CD4-positive, alpha-beta T cell treated with Interleukin-6 for 4 hours (primary cell): ENCODE results near the gene NCOR1.
A peak's percentile ranks its signal among the peaks of the same experiment; 100 is the strongest.
"Not testable (repeated sequence)": the region's sequence is repeated elsewhere in the genome, so short reads cannot be mapped to it uniquely, and the experiment has no call there.

ENCODE experiments used
- DNase-seq: peaks from one replicate; pipeline ENCODE4 v3.0.0-alpha.2; 2020; ENCODE audit warnings: mixed read lengths

The NCOR1 gene

DNA sequence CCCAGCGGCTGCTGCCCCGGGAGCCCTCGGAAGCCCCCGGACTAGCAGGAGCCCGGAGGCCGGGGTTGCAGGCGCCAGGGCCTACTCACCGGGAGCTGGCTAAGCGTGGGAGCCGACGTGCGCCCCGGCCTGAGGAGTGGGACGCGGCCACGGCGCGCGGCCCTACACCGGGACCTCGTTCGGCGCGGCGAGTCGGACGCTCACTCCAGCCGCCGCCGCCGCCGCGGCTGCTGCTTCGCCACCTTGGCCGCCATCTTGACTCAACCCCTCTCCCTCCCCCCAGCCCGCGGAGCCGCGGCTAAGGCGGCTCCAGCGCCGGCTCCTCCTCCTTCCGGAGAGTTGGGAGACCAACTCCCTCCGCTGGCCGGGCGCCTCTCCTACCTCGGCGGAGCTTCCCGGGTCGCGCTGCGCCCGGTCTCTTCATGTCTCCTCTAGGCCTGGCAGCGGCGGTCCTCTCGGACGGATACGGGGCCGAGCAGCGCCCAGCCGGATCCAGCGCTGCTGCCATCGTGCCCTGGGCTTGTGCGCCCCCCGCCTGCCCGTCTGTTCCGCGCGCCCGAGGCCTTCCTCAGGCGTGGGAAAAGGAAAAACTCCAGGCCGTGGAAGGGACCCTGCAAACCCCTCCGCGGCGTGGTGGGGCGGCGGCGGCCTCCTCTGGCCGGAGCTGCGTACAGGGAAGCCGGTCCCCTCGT, at the start of gene NCOR1:
TSS of gene NCOR1 (minus strand) at position 262 of the 692 bp plus-strand sequence. CDS start 20,965 bp downstream, outside the sequence.
- peak; percentile 92 for DNase-seq

- DNase-seq: no peak
These were observed 46.9 kb upstream of the NCOR1 start for GRCh38 chr17:16262201-16262600.

- no peak for DNase-seq
These were observed 45.7 kb upstream of the NCOR1 start for GRCh38 chr17:16261049-16261448.

DNA sequence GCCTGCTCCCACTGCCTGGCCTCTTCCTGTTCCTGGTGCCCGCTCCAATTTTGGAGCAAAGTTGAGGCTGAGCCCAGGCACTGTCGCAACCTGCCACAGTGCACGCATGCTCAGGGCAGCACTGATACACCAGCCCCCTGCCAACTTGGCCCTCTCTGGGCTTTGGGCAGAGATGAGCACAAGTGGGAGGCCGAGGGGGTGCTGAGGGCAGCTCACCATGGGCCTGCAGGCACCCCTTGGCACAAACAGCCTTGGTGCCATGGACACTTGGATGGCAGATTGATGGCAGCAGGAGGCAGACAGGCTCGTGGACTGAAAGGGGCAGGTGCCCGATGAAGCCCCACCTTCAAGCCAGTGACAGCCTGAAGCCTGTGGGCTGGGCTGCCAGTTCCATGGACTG, 44.6 kb upstream of the NCOR1 start:
- DNase-seq: no peak

GRCh38 chr17:16258901-16259300, 43.6 kb upstream of the NCOR1 start:
- DNase-seq: no peak

- DNase-seq: no peak
These were observed 40.2 kb upstream of the NCOR1 start for GRCh38 chr17:16255481-16255921.

GRCh38 chr17:16254773-16255400, 39.6 kb upstream of the NCOR1 start:
- no peak for DNase-seq

- DNase-seq: no peak
These were observed 36.2 kb upstream of the NCOR1 start for GRCh38 chr17:16251556-16251955.

DNA sequence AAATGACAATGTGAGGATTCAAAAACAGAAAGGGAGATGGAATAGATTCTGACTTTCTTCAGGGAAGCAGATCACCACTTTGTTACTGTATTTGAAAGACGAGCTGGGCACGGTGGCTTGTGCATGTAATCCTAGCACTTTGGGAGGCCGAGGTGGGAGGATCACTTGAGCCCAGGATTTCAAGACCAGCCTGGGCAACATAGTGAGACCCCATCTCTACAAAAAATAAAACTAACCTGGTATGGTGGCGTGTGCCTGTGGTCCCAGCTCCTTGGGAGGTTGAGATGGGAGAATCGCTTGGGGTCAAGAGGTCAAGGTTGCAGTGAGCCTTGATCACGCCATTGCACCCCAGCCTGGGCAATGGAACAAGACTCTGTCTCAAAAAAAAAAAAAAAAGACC, 35.7 kb upstream of the NCOR1 start:
- DNase-seq: no peak

DNA sequence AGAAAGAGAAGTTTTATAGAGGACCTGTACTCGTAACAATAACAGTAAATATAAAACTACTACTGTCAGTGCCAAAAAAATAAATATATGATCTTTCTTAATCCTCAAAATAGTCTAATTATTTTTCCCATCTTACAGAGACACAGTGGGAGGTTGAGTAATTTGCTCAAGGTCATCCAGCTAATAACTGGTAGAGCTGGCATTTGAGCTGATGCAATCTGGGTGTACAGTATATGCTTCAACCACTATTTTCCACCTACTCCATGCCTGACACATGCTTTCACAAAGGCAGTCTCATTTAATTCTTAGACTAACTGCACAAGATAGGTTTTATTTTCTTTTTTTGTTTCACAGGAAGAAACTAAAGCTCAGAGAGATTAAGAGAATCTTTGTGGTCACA, 35.3 kb upstream of the NCOR1 start:
- no peak for DNase-seq

DNA sequence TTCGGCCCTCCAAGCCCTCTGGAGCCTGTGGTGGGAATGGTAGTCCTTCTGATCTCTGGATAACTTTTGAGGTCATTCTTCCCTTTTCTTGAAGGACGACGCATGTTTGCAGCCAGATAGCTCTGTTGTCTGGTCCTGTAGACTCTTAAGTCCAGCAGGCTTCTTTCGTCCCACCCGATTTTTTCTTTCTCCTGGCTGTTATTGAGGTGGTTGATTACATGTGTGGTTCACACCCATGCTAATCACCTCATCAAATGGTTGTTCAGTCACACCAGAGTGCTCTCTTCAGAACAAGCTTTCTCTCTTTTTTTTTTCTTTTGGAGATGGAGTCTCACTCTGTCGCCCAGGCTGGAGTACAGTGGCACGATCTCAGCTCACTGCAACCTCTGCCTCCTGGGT, 32.3 kb upstream of the NCOR1 start:
- DNase-seq: no peak

GRCh38 chr17:16243801-16244567, 28.6 kb upstream of the NCOR1 start:
- DNase-seq: no peak

DNA sequence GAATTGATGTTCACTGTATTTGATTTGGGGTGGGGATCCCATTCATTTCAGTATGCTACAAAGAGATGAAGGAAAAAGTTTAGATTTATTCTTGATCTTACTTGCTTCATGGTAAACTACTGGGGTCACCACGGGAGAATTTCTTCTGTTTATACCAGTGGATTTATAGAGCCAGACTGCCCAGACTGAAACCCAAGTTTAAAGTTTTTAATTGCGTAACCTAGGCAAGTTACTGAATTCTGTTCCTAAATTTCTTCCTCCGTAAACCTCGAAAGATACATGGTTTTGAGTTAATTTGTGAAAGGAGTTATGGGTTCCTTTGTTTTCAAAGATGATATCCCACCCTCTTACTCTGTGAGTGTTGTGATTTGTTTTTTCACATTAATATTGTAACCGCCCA, 28.1 kb upstream of the NCOR1 start:
- DNase-seq: no peak

- no peak for DNase-seq
These were observed 26.6 kb upstream of the NCOR1 start for GRCh38 chr17:16241906-16242399.

DNA sequence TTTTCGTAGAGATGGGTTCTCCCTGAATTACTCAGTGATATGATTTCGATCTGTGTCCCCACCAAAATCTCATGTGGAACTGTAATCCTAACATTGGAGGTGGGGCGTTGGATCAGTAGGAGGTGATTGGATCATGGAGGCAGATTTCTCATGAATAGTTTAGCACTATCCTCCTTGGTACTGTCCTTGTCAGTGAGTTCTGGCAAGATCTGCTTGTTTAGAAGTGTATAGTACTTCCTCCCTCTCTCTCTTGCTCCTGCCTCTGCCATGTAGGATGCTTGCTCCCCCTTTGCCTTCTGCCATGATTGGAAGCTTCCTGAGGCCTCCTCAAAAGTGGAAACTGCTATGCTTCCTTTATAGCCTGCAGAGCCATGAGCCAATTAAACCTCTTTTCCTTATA, 24.6 kb upstream of the NCOR1 start:
- no peak for DNase-seq

- no peak for DNase-seq
These were observed 17.1 kb upstream of the NCOR1 start for GRCh38 chr17:16232391-16232790.

DNA sequence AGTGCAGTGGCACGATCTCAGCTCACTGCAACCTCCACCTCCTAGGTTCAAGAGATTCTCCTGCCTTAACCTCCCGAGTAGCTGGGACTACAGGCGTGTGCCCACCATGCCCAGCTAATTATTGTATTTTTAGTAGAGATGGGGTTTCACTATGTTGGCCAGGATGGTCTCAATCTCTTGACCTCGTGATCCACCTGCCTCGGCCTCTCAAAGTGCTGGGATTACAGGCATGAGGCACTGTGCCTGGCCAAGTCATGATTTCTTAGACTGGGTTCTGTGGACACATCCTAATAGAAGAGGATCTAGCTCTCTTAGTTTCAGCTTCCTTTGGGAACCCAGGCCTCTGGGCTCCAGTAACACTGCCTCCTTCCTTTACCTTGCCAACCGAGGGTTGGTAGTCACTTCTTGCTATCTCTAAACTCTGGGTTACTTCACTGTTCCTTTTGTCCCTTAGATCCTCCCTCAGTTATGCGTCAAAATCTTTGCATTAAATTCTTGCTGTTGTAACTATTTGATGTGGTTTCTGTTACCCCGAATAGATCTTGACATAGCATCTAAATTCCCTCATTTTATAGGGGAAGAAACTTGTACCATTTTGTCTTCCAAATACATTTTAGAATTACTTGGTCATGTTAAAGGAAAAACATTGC, 14.7 kb upstream of the NCOR1 start:
- not testable (repeated sequence) for DNase-seq

DNA sequence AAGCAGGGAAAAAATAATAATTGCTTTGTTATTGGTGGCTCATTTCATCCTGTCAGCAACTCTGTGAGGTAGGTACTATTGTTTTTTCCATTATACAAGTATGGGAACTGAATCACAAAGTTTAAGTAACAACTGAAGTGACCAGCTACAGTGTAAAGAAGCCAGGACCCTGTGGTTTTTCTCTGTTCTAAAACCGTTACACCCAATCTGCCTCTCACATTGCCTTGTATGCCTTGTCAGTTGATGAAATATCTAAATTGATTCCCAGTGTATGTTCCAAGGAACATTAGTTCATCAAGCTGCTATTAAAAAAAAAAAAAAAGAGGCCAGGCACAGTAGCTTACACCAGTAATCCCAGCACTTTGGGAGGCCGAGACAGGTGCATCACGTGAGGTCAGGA, 7.1 kb upstream of the NCOR1 start:
- DNase-seq: no peak

DNA sequence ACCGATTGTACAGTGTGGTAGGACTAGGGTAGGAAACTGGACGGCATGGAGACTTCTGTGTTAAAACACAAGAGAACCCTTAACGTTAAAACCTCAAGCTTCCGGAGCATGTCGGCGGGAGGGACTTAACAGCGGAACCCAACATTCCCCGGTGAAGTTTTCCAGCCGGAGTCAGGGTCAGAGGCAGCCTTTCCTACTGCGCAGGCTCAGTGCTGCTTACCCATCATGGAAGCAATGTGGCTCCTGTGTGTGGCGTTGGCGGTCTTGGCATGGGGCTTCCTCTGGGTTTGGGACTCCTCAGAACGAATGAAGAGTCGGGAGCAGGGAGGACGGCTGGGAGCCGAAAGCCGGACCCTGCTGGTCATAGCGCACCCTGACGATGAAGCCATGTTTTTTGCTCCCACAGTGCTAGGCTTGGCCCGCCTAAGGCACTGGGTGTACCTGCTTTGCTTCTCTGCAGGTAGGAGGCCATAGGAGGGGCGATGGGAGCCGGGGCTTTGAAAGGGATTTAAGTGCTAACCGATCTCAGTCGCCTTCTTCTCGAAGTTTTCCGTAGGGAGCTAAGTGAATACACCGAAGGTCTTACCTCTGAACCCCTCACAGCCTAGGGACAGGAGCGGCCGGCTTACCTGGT, 1.8 kb upstream of the NCOR1 start, which contains the start of gene PIGL:
TSS of gene PIGL (plus strand) at position 209 of the 634 bp plus-strand sequence. CDS start at position 226, 17 bp downstream.
- peak; percentile 90 for DNase-seq

DNA sequence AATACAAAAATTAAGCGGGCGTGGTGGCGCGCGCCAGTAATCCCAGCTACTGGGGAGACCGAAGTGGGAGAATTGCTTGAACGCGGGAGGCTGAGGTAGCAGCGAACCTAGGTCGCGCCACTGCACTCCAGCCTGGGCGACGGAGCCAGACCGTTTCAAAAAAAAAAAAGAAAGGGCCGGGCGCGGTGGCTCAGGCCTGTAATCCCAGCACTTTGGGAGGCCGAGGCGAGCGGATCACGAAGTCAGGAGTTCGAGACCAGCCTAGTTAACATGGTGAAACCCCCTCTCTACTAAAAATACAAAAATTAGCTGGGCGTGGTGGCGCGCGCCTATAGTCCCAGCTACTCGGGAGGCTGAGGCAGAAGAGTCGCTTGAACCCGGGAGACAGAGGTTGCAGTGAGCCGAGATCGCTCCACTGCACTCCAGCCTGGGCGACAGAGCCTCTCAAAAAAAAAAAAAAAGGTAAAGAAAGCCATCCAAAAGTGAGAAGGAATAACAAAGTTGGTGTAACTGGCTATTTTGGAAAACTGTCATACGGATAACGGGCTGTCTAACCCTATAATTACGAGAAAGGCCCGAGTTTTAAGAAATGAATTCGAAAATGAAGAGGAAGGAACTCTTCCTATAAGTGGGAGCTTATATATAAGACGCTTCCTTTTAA, 1.1 kb upstream of the NCOR1 start:
- DNase-seq: not testable (repeated sequence)

GRCh38 chr17:16215965-16216316, 607 bp upstream of the NCOR1 start:
- peak; percentile 26 for DNase-seq

GRCh38 chr17:16215002-16215272, 397 bp downstream of the NCOR1 start:
- DNase-seq: no peak
